GM21529 (cell line): Measurements from ENCODE around the gene FMO4.
"Not testable (repeated sequence)": the region's sequence is repeated elsewhere in the genome, so short reads cannot be mapped to it uniquely, and the experiment has no call there.

ENCODE experiments used
- ATAC-seq: cut with Tn5 transposase; IDR thresholded peaks from one replicate; pipeline ENCODE4 v1.9.1; 2021; ENCODE audit not compliant: unreplicated experiment

FMO4 gene

DNA sequence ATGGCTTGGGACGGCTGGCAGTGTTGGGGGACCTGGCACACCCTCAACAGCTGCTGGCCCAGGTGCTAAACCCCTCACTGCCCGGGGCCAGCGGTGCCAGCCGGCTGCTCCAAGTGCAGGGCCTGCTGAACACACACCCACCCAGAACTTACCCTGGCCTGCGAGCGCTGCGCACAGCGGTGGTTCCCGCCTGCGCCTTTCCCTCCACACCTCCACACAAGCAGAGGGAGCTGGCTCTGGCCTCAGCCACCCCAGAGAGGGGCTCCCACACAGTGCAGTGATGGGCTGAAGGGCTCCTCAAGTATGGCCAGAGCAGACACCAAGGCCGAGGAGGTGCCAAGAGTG, 67.9 kb downstream of the FMO4 start:
- ATAC-seq: no peak

DNA sequence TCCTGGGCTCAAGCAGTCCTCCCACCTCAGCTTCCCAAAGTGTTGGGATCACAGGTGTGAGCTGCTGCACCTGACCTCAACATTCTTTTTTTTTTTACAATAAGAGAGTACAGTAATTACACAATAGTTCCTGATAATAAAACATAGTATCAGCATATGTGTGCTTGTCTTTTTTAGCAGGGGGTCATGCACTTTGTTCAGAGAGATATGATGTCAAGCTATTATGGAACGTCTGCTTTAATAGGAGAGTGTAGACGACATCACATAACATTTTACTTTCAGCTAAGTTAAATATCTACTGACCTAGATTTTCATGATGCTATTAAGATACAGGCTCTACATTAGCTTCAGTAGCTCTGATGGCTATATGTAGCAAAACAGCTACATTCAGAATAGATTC, 70.5 kb downstream of the FMO4 start:
- ATAC-seq: no peak

DNA sequence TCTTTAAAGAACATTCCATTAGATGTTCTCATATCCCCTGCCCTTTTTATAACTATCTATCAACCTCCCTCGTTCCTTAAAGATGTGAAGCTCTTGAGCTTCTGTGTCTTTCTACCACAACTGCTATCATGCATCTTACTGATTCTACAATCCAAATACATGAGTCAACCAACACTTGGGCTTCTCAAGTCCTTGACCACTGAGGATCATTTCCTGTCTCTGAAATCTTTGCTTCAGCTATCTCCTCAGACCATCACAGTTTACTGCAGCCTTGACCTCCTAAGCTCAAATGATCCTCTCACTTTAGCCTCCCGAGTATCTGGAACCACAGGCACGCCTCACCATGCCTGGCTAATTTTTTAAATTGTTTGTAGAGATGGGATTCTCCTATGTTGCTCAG, 75.2 kb downstream of the FMO4 start:
- ATAC-seq: no peak

DNA sequence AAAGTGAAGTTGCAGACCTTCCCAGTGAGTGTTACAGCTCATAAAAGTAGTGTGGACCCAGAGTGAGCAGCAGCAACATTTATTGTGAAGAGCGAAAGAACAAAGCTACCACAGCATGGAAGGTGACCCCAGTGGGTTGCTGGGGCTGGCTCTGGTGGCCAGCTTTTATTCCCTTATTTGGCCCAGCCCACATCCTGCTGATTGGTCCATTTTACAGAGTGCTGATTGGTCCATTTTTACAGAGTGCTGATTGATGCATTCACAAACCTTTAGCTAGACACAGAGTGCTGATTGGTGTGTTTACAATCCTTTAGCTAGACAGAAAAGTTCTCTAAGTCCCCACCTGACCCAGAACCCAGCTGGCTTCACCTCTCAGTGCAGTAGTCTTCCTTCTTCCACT, 76.8 kb downstream of the FMO4 start:
- not testable (repeated sequence) for ATAC-seq
